GM19025 (cell line): Measurements from ENCODE around the gene TMEM114.
"Not testable (repeated sequence)": the region's sequence is repeated elsewhere in the genome, so short reads cannot be mapped to it uniquely, and the experiment has no call there.

Experiments used
- ATAC-seq: cut with Tn5 transposase; IDR thresholded peaks from one replicate; pipeline ENCODE4 v1.9.1; 2021; ENCODE audit warnings: mild to moderate bottlenecking, low read depth, moderate library complexity; ENCODE audit not compliant: unreplicated experiment

TMEM114 gene

GRCh38 chr16:8576141-8577004 is 13.9 kb downstream of the TMEM114 start:
- no peak for ATAC-seq

- ATAC-seq: no peak
These were observed 14.9 kb downstream of the TMEM114 start for GRCh38 chr16:8575399-8575798.

GRCh38 chr16:8572919-8573724 is 17.2 kb downstream of the TMEM114 start:
- no peak for ATAC-seq

GRCh38 chr16:8572063-8572918 is 18.0 kb downstream of the TMEM114 start:
- no peak for ATAC-seq

- no peak for ATAC-seq
These were observed 19.2 kb downstream of the TMEM114 start for GRCh38 chr16:8571061-8571596.

- not testable (repeated sequence) for ATAC-seq
These were observed 19.9 kb downstream of the TMEM114 start for GRCh38 chr16:8570393-8570792.

GRCh38 chr16:8569650-8570346 is 20.5 kb downstream of the TMEM114 start:
- ATAC-seq: no peak

- ATAC-seq: no peak
These were observed 22.1 kb downstream of the TMEM114 start for GRCh38 chr16:8568231-8568617.

GRCh38 chr16:8567355-8568230 is 22.7 kb downstream of the TMEM114 start:
- peak; percentile 67 for ATAC-seq

GRCh38 chr16:8565498-8565897 is 24.8 kb downstream of the TMEM114 start:
- no peak for ATAC-seq

GRCh38 chr16:8564934-8565345 is 25.4 kb downstream of the TMEM114 start:
- ATAC-seq: no peak

GRCh38 chr16:8563944-8564540 is 26.3 kb downstream of the TMEM114 start:
- ATAC-seq: not testable (repeated sequence)

- ATAC-seq: no peak
These were observed 28.8 kb downstream of the TMEM114 start for GRCh38 chr16:8561496-8561895.

- no peak for ATAC-seq
These were observed 34.9 kb downstream of the TMEM114 start for GRCh38 chr16:8555400-8555799.

- ATAC-seq: no peak
These were observed 35.4 kb downstream of the TMEM114 start for GRCh38 chr16:8554881-8555280.

- ATAC-seq: no peak
These were observed 36.3 kb downstream of the TMEM114 start for GRCh38 chr16:8554022-8554421.

- ATAC-seq: no peak
These were observed 37.7 kb downstream of the TMEM114 start for GRCh38 chr16:8552487-8553221.
